Small intestine (tissue), 7 donors: ENCODE results near the gene TREML4. TPM values are rescaled to one million over a fixed set of nuclear protein-coding genes. Genes with fewer than 3 reads are reported as not detected.

Experiments
- DNase-seq, 2 donors: peaks; one replicate each; pipeline versions ENCODE4 v3.0.0 to v3.0.0-alpha.2; 2013
- FAIRE-seq: peaks from 2 replicates; lab custom pipeline; 2012; peaks lifted over from hg19 to GRCh38; lab: Jason Lieb, UNC
- H3K27ac ChIP-seq, 3 donors: one replicate each; pipeline ENCODE4 v1.5.1; 2013; ENCODE audit warnings: low read length in 2 of 3, mild to moderate bottlenecking in 2 of 3, control low read depth in 1 of 3, inconsistent platforms in 1 of 3, low read depth in 1 of 3, moderate library complexity in 1 of 3
- H3K27me3 ChIP-seq, 3 donors: one replicate each; pipeline ENCODE4 v1.6.1; 2013; ENCODE audit warnings: low read length in 3 of 3, inconsistent platforms in 1 of 3; ENCODE audit not compliant: control insufficient read depth in 3 of 3, insufficient read depth in 3 of 3
- H3K36me3 ChIP-seq, 3 donors: one replicate each; pipeline ENCODE4 v1.6.1; 2013; ENCODE audit warnings: low read length in 3 of 3, inconsistent platforms in 1 of 3, low read depth in 1 of 3, mild to moderate bottlenecking in 1 of 3, moderate library complexity in 1 of 3; ENCODE audit not compliant: control insufficient read depth in 3 of 3, insufficient read depth in 2 of 3
- H3K4me1 ChIP-seq, 3 donors: one replicate each; pipeline ENCODE4 v1.6.1; 2013; ENCODE audit warnings: low read length in 2 of 3, inconsistent platforms in 1 of 3, low read depth in 1 of 3, mild to moderate bottlenecking in 1 of 3, moderate library complexity in 1 of 3; ENCODE audit not compliant: control insufficient read depth in 3 of 3, insufficient read depth in 2 of 3
- H3K4me3 ChIP-seq, 3 donors: one replicate each; pipeline ENCODE4 v1.5.1; 2013; ENCODE audit warnings: low read length in 3 of 3, control low read depth in 1 of 3, inconsistent platforms in 1 of 3, low read depth in 1 of 3, mild to moderate bottlenecking in 1 of 3, moderate library complexity in 1 of 3
- H3K9me3 ChIP-seq, 2 donors: one replicate each; pipeline ENCODE4 v1.6.1; 2013; ENCODE audit warnings: low read depth in 1 of 2, low read length in 1 of 2; ENCODE audit not compliant: control insufficient read depth in 2 of 2, insufficient read depth in 1 of 2
- WGBS, 3 donors: extraction: QIAGEN DNeasy Blood & Tissue Kit; methylation state at CpG; one replicate each; pipeline ENCODE4 v1.1.7; 2013; 5-methylcytosine and 5-hydroxymethylcytosine counted together
- polyA plus RNA-seq, 4 donors: library from polyadenylated mRNA; stranded (reverse) in 3 of 4; unstranded in 1 of 4; fragments of 200-250 nt in 3 of 4; fragments of 120-200 nt in 1 of 4; gene quantifications; one replicate each; pipeline versions ENCODE4 v1.2.1 to v1.2.3, GENCODE V29; 2013
- donor health status: healthy with polysubstance abuse.
- donor health status: control.
- donor health status: control.
- donor health status: Bipolar disorder and iron deficiency.
- donor health status: healthy.

TREML4 gene
- polyA plus RNA-seq, 4 donors, result not detected

DNA sequence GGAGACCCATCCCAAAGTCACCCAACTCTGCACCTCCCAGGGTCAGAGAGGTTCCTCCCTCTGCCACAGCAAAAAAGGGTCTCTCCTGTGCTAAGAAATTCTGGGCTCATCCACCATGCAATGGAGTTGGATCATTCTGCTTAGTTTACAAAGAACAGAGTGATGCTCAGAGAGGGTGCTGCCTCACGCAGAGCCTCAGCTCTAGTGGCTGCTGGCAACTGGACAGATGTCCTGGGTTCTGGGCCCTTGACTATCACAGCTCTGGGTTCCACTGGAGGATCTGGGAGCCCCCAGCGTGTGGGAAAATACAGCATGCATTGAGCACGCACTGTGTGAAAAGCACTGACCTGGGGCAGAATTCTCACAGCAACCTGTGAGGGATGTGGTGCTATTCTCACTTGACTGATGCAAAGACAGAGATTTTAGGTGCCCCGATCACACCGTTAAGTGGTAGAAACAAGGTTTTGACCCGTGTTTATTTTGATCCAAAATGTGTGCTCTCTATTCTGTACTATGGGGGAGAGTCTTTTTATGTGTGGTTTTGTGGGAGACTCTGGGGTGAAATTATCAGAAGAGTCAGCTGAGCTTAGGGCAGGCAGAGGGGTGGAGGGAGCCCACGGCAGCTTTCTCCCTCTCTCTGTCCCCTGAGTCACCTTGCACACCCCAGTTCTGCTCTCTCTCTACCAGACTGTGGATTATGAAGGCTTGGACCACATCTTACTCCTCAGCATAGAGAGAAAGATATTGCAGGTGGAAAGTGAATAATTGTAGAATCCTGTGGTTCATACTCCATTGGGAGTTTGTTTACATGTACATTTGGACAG is 19.9 kb downstream of the TREML4 start:
- no peak for FAIRE-seq
- no peak for DNase-seq
- H3K27me3 ChIP-seq, result peaks cover 0 to 7% (median 0%) of the 10 kb centered on the region in 3 donors
- no peaks in the 10 kb centered on the region for H3K36me3 ChIP-seq
- H3K4me1 ChIP-seq, result no peaks in the 10 kb centered on the region
- H3K9me3 ChIP-seq, result no peaks in the 10 kb centered on the region
- no peak overlapping the region for H3K27ac ChIP-seq
- no peak overlapping the region for H3K4me3 ChIP-seq
- 72 to 76% (median 75%) methylated on average over 7 of the region's 7 CpGs for WGBS, 3 donors

DNA sequence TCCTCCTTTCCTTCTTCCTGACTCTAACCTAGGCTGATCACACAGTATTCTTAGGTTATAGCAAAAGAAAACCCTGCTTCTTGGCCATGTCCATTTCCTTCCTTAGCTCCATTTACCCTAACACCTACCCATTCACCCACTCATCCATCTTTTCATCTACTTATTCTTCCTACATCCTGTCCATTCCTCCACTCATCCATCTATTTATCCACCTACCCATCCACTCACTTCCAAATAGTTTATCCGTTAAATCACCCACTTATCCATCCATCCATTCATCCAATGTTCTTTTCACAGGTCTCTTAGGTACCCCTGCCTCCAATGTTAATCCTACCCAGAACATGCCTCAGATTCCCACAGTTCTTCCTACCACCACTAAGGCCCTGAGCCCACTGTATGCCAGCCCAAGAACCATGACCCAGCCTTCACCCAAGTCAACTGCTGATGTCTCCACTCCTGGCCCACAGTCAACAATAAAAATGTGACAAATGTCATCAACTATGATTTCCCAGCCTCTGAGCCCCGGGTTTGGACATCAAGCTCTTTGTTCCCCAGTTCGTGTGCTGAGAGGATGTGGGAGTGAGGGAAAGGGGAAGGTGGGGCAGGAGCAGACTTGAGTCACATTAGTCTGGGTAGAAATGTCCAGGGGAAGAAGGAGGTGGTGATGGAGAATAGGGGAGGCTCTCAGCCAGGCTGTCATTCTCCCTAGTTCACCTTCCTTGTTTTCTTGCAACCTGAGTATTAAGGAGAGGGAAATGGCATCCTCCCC is 24.4 kb downstream of the TREML4 start:
- Histone ChIP-seq H3K4me3 (no peak overlapping the region), H3K4me1 (no peaks in the 10 kb centered on the region), H3K36me3 (no peaks in the 10 kb centered on the region), H3K9me3 (no peaks in the 10 kb centered on the region), H3K27ac (no peak overlapping the region), H3K27me3 (peaks cover 0 to 6% (median 0%) of the 10 kb centered on the region in 3 donors)
- no peak for FAIRE-seq
- DNase-seq, result no peak
- 66 to 71% (median 68%) methylated on average over 3 of the region's 3 CpGs for WGBS, 3 donors

DNA sequence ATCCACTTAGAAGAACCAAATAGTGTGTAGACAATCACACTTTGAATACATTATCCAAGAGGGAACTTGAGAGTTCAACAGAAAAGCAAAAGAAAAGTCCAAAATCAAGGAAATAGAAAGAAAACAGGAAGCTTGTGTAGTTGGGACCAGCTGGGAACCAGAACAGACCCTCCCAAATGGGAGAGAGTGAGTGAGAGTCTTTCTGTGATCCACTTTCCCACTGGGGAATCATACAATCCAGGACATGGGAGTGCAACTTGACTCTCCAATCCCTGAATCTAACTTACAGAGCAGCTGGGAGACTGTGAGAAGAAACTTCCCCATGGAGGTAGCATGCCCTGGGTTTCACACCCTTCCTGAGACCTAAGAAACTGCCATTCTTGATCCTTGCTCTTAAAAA is 27.0 kb downstream of the TREML4 start:
- no peak for DNase-seq
- Histone ChIP-seq H3K4me3 (no peak overlapping the region), H3K27ac (peak overlapping the region in 1 of 3 donors; percentile 14), H3K4me1 (no peaks in the 10 kb centered on the region), H3K9me3 (peaks cover 0 to 7% of the 10 kb centered on the region in 2 donors), H3K36me3 (no peaks in the 10 kb centered on the region), H3K27me3 (peaks cover 0 to 6% (median 0%) of the 10 kb centered on the region in 3 donors)
- no peak for FAIRE-seq

DNA sequence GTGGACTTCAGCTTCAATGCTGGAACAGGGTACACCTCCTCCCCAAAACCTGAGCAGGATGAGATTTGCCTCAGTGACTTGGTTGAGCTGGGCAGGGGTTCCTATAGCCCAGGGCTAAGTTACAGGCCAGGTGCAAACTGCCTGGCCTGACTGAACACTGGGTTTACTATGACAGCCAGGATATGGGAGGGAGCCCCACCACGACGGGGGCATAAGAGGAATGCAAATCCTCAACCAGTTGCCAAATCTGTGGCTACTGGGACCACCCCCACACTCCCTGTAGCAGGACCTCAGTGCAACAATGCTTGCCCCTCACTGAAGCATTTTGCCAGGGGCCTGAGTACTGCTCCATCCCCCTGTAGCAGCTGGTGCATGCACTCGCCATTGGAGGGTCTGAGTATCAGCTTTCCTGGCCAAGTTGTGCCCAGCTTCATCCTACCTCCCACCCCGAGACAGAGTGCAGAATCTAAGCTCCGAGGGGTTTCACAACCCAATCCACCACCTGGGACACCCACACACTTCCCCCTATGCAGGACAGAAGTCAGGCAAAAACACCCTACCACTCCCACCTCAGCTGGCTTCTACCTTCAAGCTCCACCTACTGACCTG is 27.6 kb downstream of the TREML4 start:
- DNase-seq (no peak), FAIRE-seq (no peak)
- H3K9me3 ChIP-seq, result peaks cover 0 to 7% of the 10 kb centered on the region in 2 donors
- H3K4me3 ChIP-seq, result no peak overlapping the region
- H3K27ac ChIP-seq, result peak overlapping the region in 1 of 3 donors; percentile 47
- H3K36me3 ChIP-seq, result no peaks in the 10 kb centered on the region
- 72 to 88% (median 75%) methylated on average over 5 of the region's 5 CpGs for WGBS, 3 donors
- no peaks in the 10 kb centered on the region for H3K4me1 ChIP-seq
- H3K27me3 ChIP-seq, result peaks cover 0 to 6% (median 0%) of the 10 kb centered on the region in 3 donors

DNA sequence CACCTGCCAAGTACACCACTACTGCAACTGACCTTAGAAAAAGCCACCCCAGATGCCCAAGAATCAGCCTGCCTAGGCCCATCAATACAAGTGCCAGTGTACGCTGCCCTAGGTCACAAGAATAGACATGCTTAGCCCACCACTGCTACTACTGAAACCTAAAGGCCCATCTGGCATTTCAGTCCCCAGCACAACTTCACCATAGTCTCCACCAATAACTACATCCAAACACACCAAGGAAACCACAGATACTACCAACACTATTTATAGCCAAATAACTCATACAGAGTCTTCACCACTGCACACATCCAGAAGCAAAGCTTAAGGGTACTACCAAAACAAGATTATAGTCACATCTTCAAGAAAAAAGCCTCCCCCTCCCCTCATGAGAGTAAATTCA is 28.2 kb downstream of the TREML4 start:
- Histone ChIP-seq H3K36me3 (no peaks in the 10 kb centered on the region), H3K9me3 (peaks cover 0 to 7% of the 10 kb centered on the region in 2 donors), H3K27ac (peak overlapping the region in 1 of 3 donors; percentile 47), H3K27me3 (peaks cover 0 to 6% (median 0%) of the 10 kb centered on the region in 3 donors), H3K4me1 (no peaks in the 10 kb centered on the region), H3K4me3 (no peak overlapping the region)
- FAIRE-seq (no peak), DNase-seq (no peak)
- 90 to 92% (median 91%) methylated on average over 1 of the region's 1 CpG for WGBS, 3 donors

DNA sequence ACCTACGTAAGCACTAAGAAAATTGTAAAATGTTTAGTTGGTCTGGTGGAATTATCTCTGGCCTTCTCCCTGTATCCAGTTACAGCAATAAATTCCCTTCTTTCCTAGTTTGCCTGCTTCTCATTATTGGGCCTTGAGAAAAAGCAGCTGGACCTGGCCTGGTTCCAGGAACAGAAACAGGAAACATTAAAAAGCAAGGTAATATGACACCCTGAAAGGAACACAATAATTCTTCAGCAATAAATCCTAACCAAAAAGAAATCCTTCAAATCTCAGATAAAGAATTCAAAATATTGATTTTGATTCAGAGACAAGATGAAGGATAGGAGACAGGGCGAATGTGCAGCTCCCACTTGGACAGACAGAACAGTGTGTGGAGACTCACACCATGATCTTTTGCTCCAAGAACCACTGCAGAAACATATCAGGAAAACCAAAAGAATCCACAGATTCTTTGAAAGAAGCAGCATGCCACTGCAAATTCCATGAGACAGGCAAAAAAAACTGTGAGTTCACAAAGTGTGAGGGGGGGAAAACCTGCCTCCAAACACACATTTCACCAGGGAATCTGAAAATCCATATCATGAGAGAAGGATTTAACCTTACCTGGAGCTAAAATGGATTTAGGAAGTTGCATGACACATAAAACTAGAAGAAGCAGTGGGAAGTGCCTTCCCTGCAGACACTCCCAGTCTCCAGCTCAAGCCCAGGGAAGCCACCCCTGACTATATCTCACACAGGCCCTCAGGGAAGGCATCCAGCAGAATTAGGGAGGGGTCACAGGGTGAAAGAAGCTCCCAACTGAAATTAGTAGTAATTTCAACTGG is 29.4 kb downstream of the TREML4 start:
- no peaks in the 10 kb centered on the region for H3K4me1 ChIP-seq

DNA sequence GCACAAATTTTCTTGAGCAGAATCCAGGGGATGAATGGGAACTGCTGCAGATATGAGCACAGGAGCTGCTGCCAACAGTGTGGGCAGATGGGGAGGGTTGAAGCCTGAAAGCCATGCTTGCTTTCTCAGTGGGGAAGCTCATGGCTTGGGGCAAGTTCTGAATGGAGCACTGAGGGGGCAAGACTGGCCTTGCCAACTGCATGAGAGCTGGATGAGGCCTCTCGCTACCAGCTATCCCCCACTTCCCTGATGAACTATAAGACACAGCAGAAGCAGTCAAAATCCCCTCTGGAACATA is 30.0 kb downstream of the TREML4 start:
- WGBS, 3 donors, result 67 to 100% (median 85%) methylated on average over 1 of the region's 1 CpG
- peaks cover 0 to 11% of the 10 kb centered on the region in 2 donors for H3K9me3 ChIP-seq
- no peaks in the 10 kb centered on the region for H3K27me3 ChIP-seq
- no peak overlapping the region for H3K4me3 ChIP-seq
- H3K4me1 ChIP-seq, result no peaks in the 10 kb centered on the region
- FAIRE-seq (no peak), DNase-seq (no peak)
- no peaks in the 10 kb centered on the region for H3K36me3 ChIP-seq
- H3K27ac ChIP-seq, result no peak overlapping the region

More for the DNA sequence above, 29.4 kb downstream of the TREML4 start:
- DNase-seq (peak; percentile 13 to 35), FAIRE-seq (no peak)
- peaks cover 0 to 4% (median 0%) of the 10 kb centered on the region in 3 donors for H3K27me3 ChIP-seq
- H3K27ac ChIP-seq, result no peak overlapping the region
- 18 to 47% (median 21%) methylated on average over 2 of the region's 2 CpGs for WGBS, 3 donors
- H3K4me3 ChIP-seq, result no peak overlapping the region
- H3K9me3 ChIP-seq, result peaks cover 0 to 11% of the 10 kb centered on the region in 2 donors
- no peaks in the 10 kb centered on the region for H3K36me3 ChIP-seq

DNA sequence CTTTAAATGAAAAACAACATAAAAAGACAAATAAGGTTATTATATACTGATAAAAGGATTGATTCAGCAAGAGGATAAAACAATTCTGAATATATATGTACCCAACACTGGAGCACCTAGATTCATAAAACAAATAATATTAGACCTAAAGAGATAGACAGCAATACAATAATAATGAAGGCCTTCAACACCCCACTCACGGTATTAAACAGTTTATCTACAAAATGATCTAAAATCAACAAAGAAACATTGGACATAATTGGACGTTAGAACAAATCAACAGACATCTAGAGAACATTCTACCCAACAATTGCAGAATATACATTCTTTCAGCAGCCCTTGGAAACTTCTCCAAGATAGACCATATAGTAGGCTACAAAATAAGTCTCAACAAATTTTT is 34.3 kb downstream of the TREML4 start:
- 62 to 76% (median 67%) methylated on average over 2 of the region's 2 CpGs for WGBS, 3 donors
- H3K36me3 ChIP-seq, result no peaks in the 10 kb centered on the region
- DNase-seq, result no peak
- FAIRE-seq, result no peak
- H3K9me3 ChIP-seq, result peaks cover 0 to 11% of the 10 kb centered on the region in 2 donors
- H3K4me3 ChIP-seq, result no peak overlapping the region
- H3K27ac ChIP-seq, result no peak overlapping the region
- no peaks in the 10 kb centered on the region for H3K27me3 ChIP-seq
- H3K4me1 ChIP-seq, result no peaks in the 10 kb centered on the region
